ENCODE measurements around the gene LRRN2. TPM values are rescaled to one million over a fixed set of nuclear protein-coding genes. Genes with fewer than 3 reads are reported as not detected.

Gene LRRN2
- total RNA-seq, 1 donor from 2014 or later, result 6.5 TPM

DNA sequence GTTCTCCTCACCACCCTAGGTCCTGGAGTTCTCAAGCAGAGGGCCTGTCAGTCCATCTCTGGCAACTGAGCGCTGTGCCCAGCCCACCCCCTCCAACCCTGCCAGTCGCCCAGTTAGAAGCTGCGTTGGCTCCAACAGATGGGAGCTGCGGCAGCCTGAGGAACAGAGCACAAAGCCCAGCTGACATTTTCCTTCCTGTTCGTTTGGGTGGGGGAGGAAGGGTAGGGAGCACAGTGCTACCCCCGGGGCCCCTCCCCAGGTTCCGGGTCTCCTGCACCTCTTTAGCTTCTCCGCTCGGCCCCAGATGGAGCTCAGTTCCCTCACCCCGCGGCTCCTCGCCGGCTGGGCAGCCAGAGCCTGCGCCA is 1.4 kb downstream of the LRRN2 start:
- Histone ChIP-seq H3K4me3 (peak overlapping the region in 1 of 2 donors; percentile 61), H3K9me3 (no peaks in the 10 kb centered on the region), H3K36me3 (no peaks in the 10 kb centered on the region), H3K4me1 (no peaks in the 10 kb centered on the region), H3K27ac (no peak overlapping the region), H3K27me3 (no peaks in the 10 kb centered on the region)
- intact Hi-C loops (cut with DNase I), result no loop called here
- no peak for DNase-seq (ENCODE audit: low spot score in 2 of 2)
- TF ChIP-seq, protein P1, sequence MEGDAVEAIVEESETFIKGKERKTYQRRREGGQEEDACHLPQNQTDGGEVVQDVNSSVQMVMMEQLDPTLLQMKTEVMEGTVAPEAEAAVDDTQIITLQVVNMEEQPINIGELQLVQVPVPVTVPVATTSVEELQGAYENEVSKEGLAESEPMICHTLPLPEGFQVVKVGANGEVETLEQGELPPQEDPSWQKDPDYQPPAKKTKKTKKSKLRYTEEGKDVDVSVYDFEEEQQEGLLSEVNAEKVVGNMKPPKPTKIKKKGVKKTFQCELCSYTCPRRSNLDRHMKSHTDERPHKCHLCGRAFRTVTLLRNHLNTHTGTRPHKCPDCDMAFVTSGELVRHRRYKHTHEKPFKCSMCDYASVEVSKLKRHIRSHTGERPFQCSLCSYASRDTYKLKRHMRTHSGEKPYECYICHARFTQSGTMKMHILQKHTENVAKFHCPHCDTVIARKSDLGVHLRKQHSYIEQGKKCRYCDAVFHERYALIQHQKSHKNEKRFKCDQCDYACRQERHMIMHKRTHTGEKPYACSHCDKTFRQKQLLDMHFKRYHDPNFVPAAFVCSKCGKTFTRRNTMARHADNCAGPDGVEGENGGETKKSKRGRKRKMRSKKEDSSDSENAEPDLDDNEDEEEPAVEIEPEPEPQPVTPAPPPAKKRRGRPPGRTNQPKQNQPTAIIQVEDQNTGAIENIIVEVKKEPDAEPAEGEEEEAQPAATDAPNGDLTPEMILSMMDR (IDR thresholded peaks at IDR 0.05), result no peak

- Histone ChIP-seq H3K27me3 (no peaks in the 10 kb centered on the region), H3K36me3 (no peaks in the 10 kb centered on the region), H3K4me1 (no peaks in the 10 kb centered on the region), H3K27ac (no peak overlapping the region), H3K9me3 (no peaks in the 10 kb centered on the region), H3K4me3 (no peak overlapping the region)
- intact Hi-C loops (cut with DNase I), result no loop called here
- no peak for DNase-seq (ENCODE audit: low spot score in 2 of 2)
- TF ChIP-seq, protein P1 (IDR thresholded peaks at IDR 0.05), result no peak
Measured at GRCh38 chr1:204683284-204684205, 2.0 kb downstream of the LRRN2 start.

- H3K27ac ChIP-seq, result no peak overlapping the region
- H3K36me3 ChIP-seq, result no peaks in the 10 kb centered on the region
- no peak overlapping the region for H3K4me3 ChIP-seq
- no peaks in the 10 kb centered on the region for H3K27me3 ChIP-seq
- TF ChIP-seq, protein P1 (IDR thresholded peaks at IDR 0.05), result no peak
- intact Hi-C loops (cut with DNase I), result no loop called here
- H3K9me3 ChIP-seq, result no peaks in the 10 kb centered on the region
- no peak for DNase-seq (ENCODE audit: low spot score in 2 of 2)
- no peaks in the 10 kb centered on the region for H3K4me1 ChIP-seq
Measured at GRCh38 chr1:204680461-204680860, 5.1 kb downstream of the LRRN2 start.

- H3K27me3 ChIP-seq, result no peaks in the 10 kb centered on the region
- H3K9me3 ChIP-seq, result no peaks in the 10 kb centered on the region
- H3K4me1 ChIP-seq, result no peaks in the 10 kb centered on the region
- H3K36me3 ChIP-seq, result no peaks in the 10 kb centered on the region
- no peak for DNase-seq (ENCODE audit: low spot score in 2 of 2)
- TF ChIP-seq, protein P1 (IDR thresholded peaks at IDR 0.05), result no peak
- H3K27ac ChIP-seq, result no peak overlapping the region
- intact Hi-C loops (cut with DNase I), result no loop called here
- no peak overlapping the region for H3K4me3 ChIP-seq
Measured at GRCh38 chr1:204680051-204680450, 5.5 kb downstream of the LRRN2 start.

DNA sequence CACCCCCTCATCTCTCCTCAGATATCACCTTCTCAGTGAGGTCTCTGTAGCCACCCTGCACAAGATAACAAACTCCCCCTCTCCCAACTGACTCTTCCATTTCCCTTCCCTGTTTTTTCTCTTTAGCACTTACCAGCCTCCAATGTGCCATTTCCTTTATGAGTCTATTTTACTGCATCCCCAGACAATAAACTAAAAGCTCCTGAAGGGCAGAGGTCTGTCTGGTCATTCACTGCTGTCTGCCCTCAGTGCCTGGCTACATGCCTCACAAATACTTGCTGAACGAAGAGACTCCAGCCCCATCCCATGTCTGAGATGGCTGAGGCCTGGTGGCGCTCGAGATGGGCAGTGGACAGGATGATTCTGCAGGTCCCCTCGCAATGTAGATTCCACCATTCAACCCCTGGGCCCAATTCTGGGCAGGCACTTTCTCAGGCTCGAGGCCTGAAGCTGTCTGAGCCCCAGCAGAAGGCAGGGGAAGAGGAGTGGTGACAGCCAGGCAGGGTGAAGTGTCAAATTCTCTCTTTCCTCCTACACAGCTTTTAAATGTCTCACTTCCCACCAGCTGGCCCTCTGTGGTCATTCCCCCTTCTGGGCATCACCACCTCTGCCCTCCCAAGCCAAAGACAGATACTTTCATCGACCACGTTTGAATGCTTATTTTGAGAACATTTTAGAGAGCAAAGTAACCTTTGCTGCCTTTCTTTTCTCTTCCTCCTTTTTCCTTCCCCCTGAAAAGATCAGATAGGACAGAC is 6.6 kb downstream of the LRRN2 start:
- no peaks in the 10 kb centered on the region for H3K36me3 ChIP-seq
- H3K9me3 ChIP-seq, result no peaks in the 10 kb centered on the region
- TF ChIP-seq, protein P1 (IDR thresholded peaks at IDR 0.05), result no peak
- no peak for DNase-seq (ENCODE audit: low spot score in 2 of 2)
- no peak overlapping the region for H3K27ac ChIP-seq
- H3K4me1 ChIP-seq, result no peaks in the 10 kb centered on the region
- intact Hi-C loops (cut with DNase I), result no loop called here
- no peaks in the 10 kb centered on the region for H3K27me3 ChIP-seq
- no peak overlapping the region for H3K4me3 ChIP-seq

Measured in ascending aorta (tissue), 2 donors.